ENCODE data around the gene TRAPPC14.
A peak's percentile ranks its signal among the peaks of the same experiment; 100 is the strongest.
"Not testable (repeated sequence)": the region's sequence is repeated elsewhere in the genome, so short reads cannot be mapped to it uniquely, and the experiment has no call there.

Gene TRAPPC14

GRCh38 chr7:100158229-100159098, at the start of gene TRAPPC14:
Gene TRAPPC14 (minus strand): TSS chr7:100158723. CDS start chr7:100158499, 224 bp downstream.
- in situ Hi-C loops (cut with MboI; ENCODE audit: low pct_unique_long_range_greater_than_20kb, low sequenced_read_pairs, unreplicated experiment) = no loop called here
- DNase-seq (ENCODE audit: low spot score) = peak; percentile 97
- no peak for TF ChIP-seq CTCF (IDR thresholded peaks at IDR 0.05; ENCODE audit: extremely low read depth, insufficient read depth, missing control alignments)

GRCh38 chr7:100204454-100204853, 45.9 kb upstream of the TRAPPC14 start:
- in situ Hi-C loops (cut with MboI; ENCODE audit: low pct_unique_long_range_greater_than_20kb, low sequenced_read_pairs, unreplicated experiment) = no loop called here

GRCh38 chr7:100200693-100201092, 42.2 kb upstream of the TRAPPC14 start:
- no peak for TF ChIP-seq CTCF (IDR thresholded peaks at IDR 0.05; ENCODE audit: extremely low read depth, insufficient read depth, missing control alignments)
- no peak for DNase-seq (ENCODE audit: low spot score)
- in situ Hi-C loops (cut with MboI; ENCODE audit: low pct_unique_long_range_greater_than_20kb, low sequenced_read_pairs, unreplicated experiment) = no loop called here

More at GRCh38 chr7:100204454-100204853, 45.9 kb upstream of the TRAPPC14 start:
- no peak for DNase-seq (ENCODE audit: low spot score)
- TF ChIP-seq CTCF (IDR thresholded peaks at IDR 0.05; ENCODE audit: extremely low read depth, insufficient read depth, missing control alignments) = no peak

GRCh38 chr7:100198266-100198665, 39.7 kb upstream of the TRAPPC14 start:
- TF ChIP-seq CTCF (IDR thresholded peaks at IDR 0.05; ENCODE audit: extremely low read depth, insufficient read depth, missing control alignments) = no peak
- in situ Hi-C loops (cut with MboI; ENCODE audit: low pct_unique_long_range_greater_than_20kb, low sequenced_read_pairs, unreplicated experiment) = no loop called here
- no peak for DNase-seq (ENCODE audit: low spot score)

- DNase-seq (ENCODE audit: low spot score) = peak; percentile 64
- in situ Hi-C loops (cut with MboI; ENCODE audit: low pct_unique_long_range_greater_than_20kb, low sequenced_read_pairs, unreplicated experiment) = not testable (repeated sequence)
These were observed 37.4 kb upstream of the TRAPPC14 start for GRCh38 chr7:100195901-100196322.

GRCh38 chr7:100195222-100195621, 36.7 kb upstream of the TRAPPC14 start:
- no peak for DNase-seq (ENCODE audit: low spot score)
- no peak for TF ChIP-seq CTCF (IDR thresholded peaks at IDR 0.05; ENCODE audit: extremely low read depth, insufficient read depth, missing control alignments)

GRCh38 chr7:100192969-100193368, 34.4 kb upstream of the TRAPPC14 start:
- DNase-seq (ENCODE audit: low spot score) = no peak
- in situ Hi-C loops (cut with MboI; ENCODE audit: low pct_unique_long_range_greater_than_20kb, low sequenced_read_pairs, unreplicated experiment) = no loop called here
- TF ChIP-seq CTCF (IDR thresholded peaks at IDR 0.05; ENCODE audit: extremely low read depth, insufficient read depth, missing control alignments) = no peak

More at GRCh38 chr7:100195222-100195621, 36.7 kb upstream of the TRAPPC14 start:
- in situ Hi-C loops (cut with MboI; ENCODE audit: low pct_unique_long_range_greater_than_20kb, low sequenced_read_pairs, unreplicated experiment) = no loop called here

- DNase-seq (ENCODE audit: low spot score); in situ Hi-C loops (cut with MboI; ENCODE audit: low pct_unique_long_range_greater_than_20kb, low sequenced_read_pairs, unreplicated experiment): not testable (repeated sequence)
These were observed 33.8 kb upstream of the TRAPPC14 start for GRCh38 chr7:100192281-100192862.
